ENCODE data around the gene TRPC1.

GRCh38 chr3:142754494-142754893 is 30.7 kb downstream of the TRPC1 start:
- TF ChIP-seq CTCF (IDR thresholded peaks at IDR 0.05; ENCODE audit: borderline replicate concordance, extremely low read depth, low read length, poor library complexity, severe bottlenecking) (no peak), EZH2 (IDR thresholded peaks at IDR 0.05; ENCODE audit: borderline replicate concordance, low read depth, low read length, severe bottlenecking) (no peak)

Data from DND-41 (cell line).